Stomach smooth muscle (tissue), 2 donors: Measurements from ENCODE around the gene NTRK1.

Experiments
- H3K27ac ChIP-seq: one replicate; pipeline ENCODE4 v1.7.0; 2013; ENCODE audit warnings: mild to moderate bottlenecking, low read length, inconsistent platforms
- H3K27me3 ChIP-seq, 2 donors: one replicate each; pipeline ENCODE4 v1.7.0; 2013; ENCODE audit warnings: low read length in 2 of 2; ENCODE audit not compliant: insufficient read depth in 2 of 2, control insufficient read depth in 1 of 2
- H3K36me3 ChIP-seq, 2 donors: one replicate each; pipeline ENCODE4 v1.7.0; 2013; ENCODE audit warnings: low read length in 2 of 2; ENCODE audit not compliant: control insufficient read depth in 2 of 2, insufficient read depth in 2 of 2
- H3K4me1 ChIP-seq: one replicate; pipeline ENCODE4 v1.7.0; 2013; ENCODE audit warnings: low read length; ENCODE audit not compliant: control insufficient read depth, insufficient read depth
- H3K4me3 ChIP-seq, 2 donors: one replicate each; pipeline ENCODE4 v1.7.0; 2013; ENCODE audit warnings: low read length in 2 of 2
- H3K9ac ChIP-seq, 2 donors: one replicate each; pipeline ENCODE4 v1.7.0; 2013; ENCODE audit warnings: low read length in 2 of 2, mild to moderate bottlenecking in 1 of 2
- H3K9me3 ChIP-seq, 2 donors: one replicate each; pipeline ENCODE4 v1.7.0; 2013; ENCODE audit warnings: low read length in 2 of 2; ENCODE audit not compliant: control insufficient read depth in 2 of 2
- donor health status: healthy.
- donor health status: Pancreatic carcinoma.

The NTRK1 gene

GRCh38 chr1:156839426-156840109 is 21.1 kb upstream of the NTRK1 start:
- H3K9ac ChIP-seq: no peak overlapping the region
- peaks cover 40 to 46% of the 10 kb centered on the region in 2 donors for H3K27me3 ChIP-seq
- H3K4me3 ChIP-seq: no peak overlapping the region
- no peaks in the 10 kb centered on the region for H3K36me3 ChIP-seq
- no peaks in the 10 kb centered on the region for H3K9me3 ChIP-seq
- no peak overlapping the region for H3K27ac ChIP-seq
- no peaks in the 10 kb centered on the region for H3K4me1 ChIP-seq

DNA sequence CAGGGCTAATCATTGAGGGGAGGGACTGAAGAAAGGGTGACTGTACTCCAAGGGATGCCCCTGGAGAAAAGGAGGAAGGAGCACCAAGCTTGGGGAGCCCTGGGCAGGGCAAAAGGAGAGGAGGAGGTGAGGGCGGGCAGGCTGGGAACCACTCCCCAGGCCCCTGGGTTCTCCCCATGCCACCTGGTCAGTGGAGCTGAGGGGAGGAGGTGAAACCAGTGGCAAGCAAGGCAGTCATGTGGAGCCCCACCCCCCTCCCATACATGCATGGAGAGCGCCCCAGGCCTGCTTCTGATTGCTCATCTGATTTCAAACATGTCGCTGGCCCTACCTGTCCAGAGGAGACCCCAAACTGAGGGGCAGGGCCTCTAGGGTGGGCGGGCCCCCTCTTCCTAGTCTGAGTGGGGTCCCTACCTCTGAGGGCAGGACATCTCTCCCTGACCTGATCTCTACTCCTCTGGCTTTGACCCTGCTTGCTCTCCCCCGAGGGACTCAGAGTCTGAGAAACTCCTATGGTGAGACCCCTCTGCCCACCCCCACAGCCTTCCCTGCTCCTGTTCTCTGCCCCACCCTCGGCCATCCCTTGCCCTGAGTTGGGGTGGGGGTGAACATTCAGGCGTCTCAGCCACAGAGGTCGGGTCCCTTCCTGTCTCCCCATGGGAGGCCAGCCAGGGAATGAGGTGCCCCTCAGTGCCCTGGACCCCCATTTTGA is 20.3 kb upstream of the NTRK1 start:
- H3K4me3 ChIP-seq: no peak overlapping the region
- no peaks in the 10 kb centered on the region for H3K4me1 ChIP-seq
- H3K9ac ChIP-seq: no peak overlapping the region
- no peak overlapping the region for H3K27ac ChIP-seq
- H3K36me3 ChIP-seq: no peaks in the 10 kb centered on the region
- no peaks in the 10 kb centered on the region for H3K9me3 ChIP-seq
- peaks cover 45 to 53% of the 10 kb centered on the region in 2 donors for H3K27me3 ChIP-seq

DNA sequence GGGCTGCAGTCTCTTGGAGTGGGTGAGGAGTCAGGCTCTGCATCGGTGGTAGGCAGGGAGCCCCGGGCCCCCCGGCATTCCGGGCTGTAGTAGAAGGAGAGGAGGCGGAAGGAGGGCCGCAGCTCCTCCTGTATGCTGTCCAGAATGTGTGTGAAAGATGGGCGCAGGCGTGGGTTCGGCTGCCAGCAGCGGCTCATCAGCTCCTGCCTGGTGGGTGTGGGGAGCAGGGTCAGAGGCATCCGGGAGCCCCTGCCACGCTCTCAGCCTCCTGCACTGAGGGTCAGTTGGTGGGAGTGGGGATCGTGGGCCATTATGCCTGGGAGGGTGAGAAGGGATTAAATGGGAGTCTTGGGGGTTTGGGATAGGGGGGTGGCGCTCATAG is 19.8 kb upstream of the NTRK1 start:
- Histone ChIP-seq H3K27ac (no peak overlapping the region), H3K4me3 (no peak overlapping the region), H3K27me3 (peaks cover 45 to 53% of the 10 kb centered on the region in 2 donors), H3K36me3 (no peaks in the 10 kb centered on the region), H3K9me3 (no peaks in the 10 kb centered on the region), H3K4me1 (no peaks in the 10 kb centered on the region), H3K9ac (no peak overlapping the region)

GRCh38 chr1:156841295-156841855 is 19.3 kb upstream of the NTRK1 start:
- Histone ChIP-seq H3K9ac (no peak overlapping the region), H3K4me3 (no peak overlapping the region), H3K9me3 (no peaks in the 10 kb centered on the region), H3K4me1 (no peaks in the 10 kb centered on the region), H3K27me3 (peaks cover 46 to 55% of the 10 kb centered on the region in 2 donors), H3K27ac (no peak overlapping the region), H3K36me3 (no peaks in the 10 kb centered on the region)

- Histone ChIP-seq H3K36me3 (no peaks in the 10 kb centered on the region), H3K9me3 (no peaks in the 10 kb centered on the region), H3K9ac (no peak overlapping the region), H3K4me1 (no peaks in the 10 kb centered on the region), H3K27ac (no peak overlapping the region), H3K27me3 (peaks cover 49 to 53% of the 10 kb centered on the region in 2 donors), H3K4me3 (no peak overlapping the region)
These were observed 17.9 kb upstream of the NTRK1 start for GRCh38 chr1:156842618-156843300.

DNA sequence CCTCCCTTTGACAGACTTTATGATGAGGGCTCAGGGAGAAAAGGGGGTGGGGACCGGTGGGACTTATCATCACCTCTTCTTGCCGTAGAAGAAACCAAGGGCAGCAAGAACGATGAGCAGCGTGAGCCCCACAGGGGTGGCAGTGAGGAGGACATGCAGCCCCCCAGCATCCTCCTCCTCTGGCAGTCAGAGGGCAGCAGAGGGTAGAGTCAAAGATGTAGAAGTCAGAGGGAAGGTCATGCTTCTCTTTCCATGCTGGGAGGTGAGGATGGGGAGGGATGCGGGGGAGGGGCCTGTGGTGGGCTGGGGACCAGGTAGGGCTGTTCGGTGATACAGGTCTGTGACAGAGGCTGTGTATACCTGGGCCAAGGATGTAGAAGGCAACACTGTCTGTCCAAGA is 16.6 kb upstream of the NTRK1 start:
- Histone ChIP-seq H3K4me3 (no peak overlapping the region), H3K27ac (no peak overlapping the region), H3K27me3 (peaks cover 46 to 60% of the 10 kb centered on the region in 2 donors), H3K4me1 (peaks cover 3% of the 10 kb centered on the region), H3K9ac (no peak overlapping the region), H3K36me3 (no peaks in the 10 kb centered on the region), H3K9me3 (no peaks in the 10 kb centered on the region)

- H3K36me3 ChIP-seq: no peaks in the 10 kb centered on the region
- H3K4me3 ChIP-seq: no peak overlapping the region
- no peaks in the 10 kb centered on the region for H3K9me3 ChIP-seq
- H3K4me1 ChIP-seq: peaks cover 3% of the 10 kb centered on the region
- H3K27ac ChIP-seq: no peak overlapping the region
- H3K9ac ChIP-seq: no peak overlapping the region
- peaks cover 43 to 57% of the 10 kb centered on the region in 2 donors for H3K27me3 ChIP-seq
These were observed 16.0 kb upstream of the NTRK1 start for GRCh38 chr1:156844638-156845037.

GRCh38 chr1:156845055-156845952 is 15.4 kb upstream of the NTRK1 start:
- Histone ChIP-seq H3K9me3 (no peaks in the 10 kb centered on the region), H3K27ac (no peak overlapping the region), H3K4me3 (no peak overlapping the region), H3K27me3 (peaks cover 43 to 55% of the 10 kb centered on the region in 2 donors), H3K4me1 (peaks cover 3% of the 10 kb centered on the region), H3K36me3 (no peaks in the 10 kb centered on the region), H3K9ac (no peak overlapping the region)

GRCh38 chr1:156845953-156846545 is 14.6 kb upstream of the NTRK1 start:
- peaks cover 43 to 55% of the 10 kb centered on the region in 2 donors for H3K27me3 ChIP-seq
- no peaks in the 10 kb centered on the region for H3K9me3 ChIP-seq
- no peak overlapping the region for H3K4me3 ChIP-seq
- no peaks in the 10 kb centered on the region for H3K36me3 ChIP-seq
- no peak overlapping the region for H3K27ac ChIP-seq
- no peak overlapping the region for H3K9ac ChIP-seq
- H3K4me1 ChIP-seq: peaks cover 3% of the 10 kb centered on the region

- no peak overlapping the region for H3K4me3 ChIP-seq
- no peak overlapping the region for H3K27ac ChIP-seq
- peaks cover 42 to 52% of the 10 kb centered on the region in 2 donors for H3K27me3 ChIP-seq
- H3K9me3 ChIP-seq: no peaks in the 10 kb centered on the region
- peaks cover 3% of the 10 kb centered on the region for H3K4me1 ChIP-seq
- no peak overlapping the region for H3K9ac ChIP-seq
- H3K36me3 ChIP-seq: no peaks in the 10 kb centered on the region
These were observed 14.0 kb upstream of the NTRK1 start for GRCh38 chr1:156846643-156847042.
